Esophagus mucosa (tissue), 1 donor: ENCODE results near the gene TMOD2. TPM values are rescaled to one million over a fixed set of nuclear protein-coding genes. Genes with fewer than 3 reads are reported as not detected.

Experiments
- ATAC-seq: fragments of 200-7000 bp; cut with Tn5 transposase; one replicate; pipeline ENCODE4 v1.9.1; 2020
- total RNA-seq: library from RNA; stranded (reverse); gene quantifications from one replicate; pipeline ENCODE4 v1.2.4, GENCODE V29; 2023
- donor health status: DM: yes; HTN: yes; CAD: no.

Gene TMOD2
- total RNA-seq = 4.1 TPM

- ATAC-seq = peak; percentile 81
Measured at GRCh38 chr15:51750792-51751696, at the start of gene TMOD2. TSS of gene TMOD2 (plus strand) at chr15:51751597. CDS start at chr15:51766442, 14,845 bp downstream.

- no peak for ATAC-seq
Measured at GRCh38 chr15:51702710-51703109, 48.7 kb upstream of the TMOD2 start.

- no peak for ATAC-seq
Measured at GRCh38 chr15:51706291-51706690, 45.1 kb upstream of the TMOD2 start.

GRCh38 chr15:51706926-51707608, 44.3 kb upstream of the TMOD2 start:
- ATAC-seq = no peak

- no peak for ATAC-seq
Measured at GRCh38 chr15:51708013-51708412, 43.4 kb upstream of the TMOD2 start.

- ATAC-seq = no peak
Measured at GRCh38 chr15:51709031-51709430, 42.4 kb upstream of the TMOD2 start.

GRCh38 chr15:51714162-51714561, 37.2 kb upstream of the TMOD2 start:
- ATAC-seq = no peak

GRCh38 chr15:51714911-51715310, 36.5 kb upstream of the TMOD2 start:
- ATAC-seq = no peak

GRCh38 chr15:51718219-51718618, 33.2 kb upstream of the TMOD2 start:
- no peak for ATAC-seq

- ATAC-seq = no peak
Measured at GRCh38 chr15:51718746-51719145, 32.7 kb upstream of the TMOD2 start.

GRCh38 chr15:51720201-51720995, 31.0 kb upstream of the TMOD2 start:
- ATAC-seq = no peak

- ATAC-seq = no peak
Measured at GRCh38 chr15:51721199-51721960, 30.0 kb upstream of the TMOD2 start.

- no peak for ATAC-seq
Measured at GRCh38 chr15:51724199-51724598, 27.2 kb upstream of the TMOD2 start.

- no peak for ATAC-seq
Measured at GRCh38 chr15:51724673-51725072, 26.7 kb upstream of the TMOD2 start.

GRCh38 chr15:51726302-51727073, 24.9 kb upstream of the TMOD2 start:
- ATAC-seq = peak; percentile 97

- peak; percentile 35 for ATAC-seq
Measured at GRCh38 chr15:51727141-51727897, 24.1 kb upstream of the TMOD2 start.

- ATAC-seq = peak; percentile 63
Measured at GRCh38 chr15:51731549-51732267, 19.7 kb upstream of the TMOD2 start.

- no peak for ATAC-seq
Measured at GRCh38 chr15:51732646-51733045, 18.8 kb upstream of the TMOD2 start.

- no peak for ATAC-seq
Measured at GRCh38 chr15:51735228-51736010, 16.0 kb upstream of the TMOD2 start.
